IgD-negative memory B cell (primary cell): ENCODE measurements around the gene SSBP2. TPM values are rescaled to one million over a fixed set of nuclear protein-coding genes. Genes with fewer than 3 reads are reported as not detected.
"Not testable (repeated sequence)": the region's sequence is repeated elsewhere in the genome, so short reads cannot be mapped to it uniquely, and the experiment has no call there.

Source experiments
- H3K27ac Mint-ChIP-seq, 3 donors: one replicate each; pipeline ENCODE4 v1.8.0; 2020 to 2022; ENCODE audit warnings: mild to moderate bottlenecking in 3 of 3, mixed read lengths in 3 of 3, moderate library complexity in 1 of 3
- H3K27me3 Mint-ChIP-seq: one replicate; pipeline ENCODE4 v1.8.0; 2021; ENCODE audit warnings: mixed read lengths
- H3K36me3 Mint-ChIP-seq: one replicate; pipeline ENCODE4 v1.8.0; 2020; ENCODE audit warnings: mild to moderate bottlenecking, mixed read lengths
- H3K4me1 Mint-ChIP-seq, 3 donors: one replicate each; pipeline ENCODE4 v1.8.0; 2020 to 2022; ENCODE audit warnings: mixed read lengths in 3 of 3, mild to moderate bottlenecking in 1 of 3
- H3K4me3 Mint-ChIP-seq, 4 donors: one replicate each; pipeline ENCODE4 v1.8.0; 2020 to 2022; ENCODE audit warnings: mild to moderate bottlenecking in 4 of 4, mixed read lengths in 4 of 4, moderate library complexity in 3 of 4
- H3K9me3 Mint-ChIP-seq, 3 donors: one replicate each; pipeline ENCODE4 v1.8.0; 2020 to 2021; ENCODE audit warnings: mixed read lengths in 3 of 3, mild to moderate bottlenecking in 1 of 3
- polyA plus RNA-seq: library from polyadenylated mRNA; unstranded; fragments of 300-500 nt; fragmentation: Illumina TruSeq; gene quantifications from one replicate; pipeline ENCODE4 v1.2.3, GENCODE V29; 2021

SSBP2 gene
- polyA plus RNA-seq, 1 donor from 2014 or later: 35.8 TPM

- peaks cover 12% of the 10 kb centered on the region for H3K36me3 Mint-ChIP-seq
- H3K27me3 Mint-ChIP-seq: no peaks in the 10 kb centered on the region
- H3K4me3 Mint-ChIP-seq: no peak overlapping the region
- H3K27ac Mint-ChIP-seq: no peak overlapping the region
- peaks cover 5 to 23% (median 7%) of the 10 kb centered on the region in 3 donors for H3K9me3 Mint-ChIP-seq
- H3K4me1 Mint-ChIP-seq: peaks cover 14 to 25% (median 14%) of the 10 kb centered on the region in 3 donors
Measured at GRCh38 chr5:81696418-81697397, 54.2 kb downstream of the SSBP2 start.

- Mint-ChIP-seq H3K27me3 (no peaks in the 10 kb centered on the region), H3K36me3 (peaks cover 12% of the 10 kb centered on the region), H3K4me1 (peaks cover 12 to 25% (median 17%) of the 10 kb centered on the region in 3 donors), H3K27ac (peak overlapping the region in 1 of 3 donors; percentile 86), H3K4me3 (no peak overlapping the region), H3K9me3 (peaks cover 6 to 19% (median 15%) of the 10 kb centered on the region in 3 donors)
Measured at GRCh38 chr5:81694726-81695125, 56.2 kb downstream of the SSBP2 start.

GRCh38 chr5:81688215-81688614 lies 62.7 kb downstream of the SSBP2 start:
- Mint-ChIP-seq H3K36me3 (peaks cover 11% of the 10 kb centered on the region), H3K27ac (no peak overlapping the region), H3K4me1 (peaks cover 8 to 16% (median 11%) of the 10 kb centered on the region in 3 donors), H3K27me3 (no peaks in the 10 kb centered on the region), H3K4me3 (no peak overlapping the region), H3K9me3 (peaks cover 9 to 30% (median 21%) of the 10 kb centered on the region in 3 donors)

- H3K36me3 Mint-ChIP-seq: peaks cover 9% of the 10 kb centered on the region
- H3K27ac Mint-ChIP-seq: no peak overlapping the region
- no peak overlapping the region for H3K4me3 Mint-ChIP-seq
- H3K9me3 Mint-ChIP-seq: peaks cover 9 to 25% (median 16%) of the 10 kb centered on the region in 3 donors
- peaks cover 8 to 14% (median 11%) of the 10 kb centered on the region in 3 donors for H3K4me1 Mint-ChIP-seq
- H3K27me3 Mint-ChIP-seq: no peaks in the 10 kb centered on the region
Measured at GRCh38 chr5:81687292-81687691, 63.6 kb downstream of the SSBP2 start.

GRCh38 chr5:81685471-81685870 lies 65.4 kb downstream of the SSBP2 start:
- Mint-ChIP-seq H3K4me1 (peaks cover 7 to 19% (median 9%) of the 10 kb centered on the region in 3 donors), H3K36me3 (peaks cover 5% of the 10 kb centered on the region), H3K27ac (no peak overlapping the region), H3K27me3 (no peaks in the 10 kb centered on the region), H3K9me3 (peaks cover 5 to 27% (median 10%) of the 10 kb centered on the region in 3 donors), H3K4me3 (no peak overlapping the region)

- H3K36me3 Mint-ChIP-seq: peaks cover 3% of the 10 kb centered on the region
- H3K27ac Mint-ChIP-seq: peak overlapping the region in 1 of 3 donors; percentile 27
- no peak overlapping the region for H3K4me3 Mint-ChIP-seq
- H3K4me1 Mint-ChIP-seq: peaks cover 5 to 21% (median 12%) of the 10 kb centered on the region in 3 donors
- H3K9me3 Mint-ChIP-seq: peaks cover 0 to 10% (median 5%) of the 10 kb centered on the region in 3 donors
- H3K27me3 Mint-ChIP-seq: no peaks in the 10 kb centered on the region
Measured at GRCh38 chr5:81679885-81680284, 71.0 kb downstream of the SSBP2 start.

GRCh38 chr5:81675420-81675819 lies 75.5 kb downstream of the SSBP2 start:
- no peak overlapping the region for H3K27ac Mint-ChIP-seq
- H3K4me1 Mint-ChIP-seq: peaks cover 12 to 16% (median 15%) of the 10 kb centered on the region in 3 donors
- no peaks in the 10 kb centered on the region for H3K9me3 Mint-ChIP-seq
- no peaks in the 10 kb centered on the region for H3K27me3 Mint-ChIP-seq
- H3K4me3 Mint-ChIP-seq: no peak overlapping the region
- H3K36me3 Mint-ChIP-seq: no peaks in the 10 kb centered on the region

- Mint-ChIP-seq H3K4me3 (no peak overlapping the region), H3K4me1 (peaks cover 2 to 16% (median 4%) of the 10 kb centered on the region in 3 donors), H3K9me3 (no peaks in the 10 kb centered on the region), H3K27me3 (no peaks in the 10 kb centered on the region), H3K36me3 (peaks cover 1% of the 10 kb centered on the region), H3K27ac (no peak overlapping the region)
Measured at GRCh38 chr5:81665795-81666194, 85.1 kb downstream of the SSBP2 start.

- H3K4me3 Mint-ChIP-seq, H3K27ac Mint-ChIP-seq, H3K36me3 Mint-ChIP-seq, H3K27me3 Mint-ChIP-seq, H3K9me3 Mint-ChIP-seq: not testable (repeated sequence)
- peaks cover 5 to 21% (median 8%) of the 10 kb centered on the region in 3 donors for H3K4me1 Mint-ChIP-seq
Measured at GRCh38 chr5:81660624-81661023, 90.3 kb downstream of the SSBP2 start.

GRCh38 chr5:81657386-81657785 lies 93.5 kb downstream of the SSBP2 start:
- Mint-ChIP-seq H3K9me3 (no peaks in the 10 kb centered on the region), H3K36me3 (peaks cover 7% of the 10 kb centered on the region), H3K4me3 (no peak overlapping the region), H3K27ac (no peak overlapping the region), H3K27me3 (no peaks in the 10 kb centered on the region), H3K4me1 (peaks cover 8 to 24% (median 14%) of the 10 kb centered on the region in 3 donors)

GRCh38 chr5:81656783-81657182 lies 94.1 kb downstream of the SSBP2 start:
- H3K27ac Mint-ChIP-seq: no peak overlapping the region

GRCh38 chr5:81650987-81651386 lies 99.9 kb downstream of the SSBP2 start:
- Mint-ChIP-seq H3K36me3 (peaks cover 8% of the 10 kb centered on the region), H3K4me1 (peaks cover 0 to 12% (median 7%) of the 10 kb centered on the region in 3 donors), H3K9me3 (no peaks in the 10 kb centered on the region), H3K27ac (no peak overlapping the region), H3K27me3 (no peaks in the 10 kb centered on the region), H3K4me3 (no peak overlapping the region)

More at GRCh38 chr5:81656783-81657182, 94.1 kb downstream of the SSBP2 start:
- H3K4me1 Mint-ChIP-seq: peaks cover 8 to 24% (median 14%) of the 10 kb centered on the region in 3 donors
- H3K27me3 Mint-ChIP-seq: no peaks in the 10 kb centered on the region
- no peaks in the 10 kb centered on the region for H3K9me3 Mint-ChIP-seq
- H3K36me3 Mint-ChIP-seq: peaks cover 7% of the 10 kb centered on the region
- no peak overlapping the region for H3K4me3 Mint-ChIP-seq

- H3K4me1 Mint-ChIP-seq: peaks cover under 1 to 3% (median 1%) of the 10 kb centered on the region in 3 donors
- H3K27me3 Mint-ChIP-seq: no peaks in the 10 kb centered on the region
- H3K27ac Mint-ChIP-seq: no peak overlapping the region
- H3K36me3 Mint-ChIP-seq: peaks cover 9% of the 10 kb centered on the region
- no peak overlapping the region for H3K4me3 Mint-ChIP-seq
- no peaks in the 10 kb centered on the region for H3K9me3 Mint-ChIP-seq
Measured at GRCh38 chr5:81646469-81646995, 104.4 kb downstream of the SSBP2 start.

GRCh38 chr5:81642210-81642609 lies 108.7 kb downstream of the SSBP2 start:
- Mint-ChIP-seq H3K4me1 (peaks cover 0 to 4% (median 2%) of the 10 kb centered on the region in 3 donors), H3K4me3 (no peak overlapping the region), H3K27ac (no peak overlapping the region), H3K27me3 (no peaks in the 10 kb centered on the region), H3K9me3 (no peaks in the 10 kb centered on the region), H3K36me3 (peaks cover 8% of the 10 kb centered on the region)

GRCh38 chr5:81639556-81639955 lies 111.3 kb downstream of the SSBP2 start:
- Mint-ChIP-seq H3K27ac (no peak overlapping the region), H3K4me1 (peaks cover 0 to 4% (median 2%) of the 10 kb centered on the region in 3 donors), H3K9me3 (no peaks in the 10 kb centered on the region)

More at GRCh38 chr5:81639556-81639955, 111.3 kb downstream of the SSBP2 start:
- H3K27me3 Mint-ChIP-seq: no peaks in the 10 kb centered on the region
- H3K4me3 Mint-ChIP-seq: no peak overlapping the region
- peaks cover 10% of the 10 kb centered on the region for H3K36me3 Mint-ChIP-seq
